HG03460 (cell line): ENCODE data around the gene CD47.

Experiments used
- ATAC-seq: cut with Tn5 transposase; IDR thresholded peaks from one replicate; pipeline ENCODE4 v1.9.1; 2021; ENCODE audit not compliant: unreplicated experiment

CD47 gene

GRCh38 chr3:108092501-108092900, 1.7 kb upstream of the CD47 start:
- ATAC-seq: no peak

DNA sequence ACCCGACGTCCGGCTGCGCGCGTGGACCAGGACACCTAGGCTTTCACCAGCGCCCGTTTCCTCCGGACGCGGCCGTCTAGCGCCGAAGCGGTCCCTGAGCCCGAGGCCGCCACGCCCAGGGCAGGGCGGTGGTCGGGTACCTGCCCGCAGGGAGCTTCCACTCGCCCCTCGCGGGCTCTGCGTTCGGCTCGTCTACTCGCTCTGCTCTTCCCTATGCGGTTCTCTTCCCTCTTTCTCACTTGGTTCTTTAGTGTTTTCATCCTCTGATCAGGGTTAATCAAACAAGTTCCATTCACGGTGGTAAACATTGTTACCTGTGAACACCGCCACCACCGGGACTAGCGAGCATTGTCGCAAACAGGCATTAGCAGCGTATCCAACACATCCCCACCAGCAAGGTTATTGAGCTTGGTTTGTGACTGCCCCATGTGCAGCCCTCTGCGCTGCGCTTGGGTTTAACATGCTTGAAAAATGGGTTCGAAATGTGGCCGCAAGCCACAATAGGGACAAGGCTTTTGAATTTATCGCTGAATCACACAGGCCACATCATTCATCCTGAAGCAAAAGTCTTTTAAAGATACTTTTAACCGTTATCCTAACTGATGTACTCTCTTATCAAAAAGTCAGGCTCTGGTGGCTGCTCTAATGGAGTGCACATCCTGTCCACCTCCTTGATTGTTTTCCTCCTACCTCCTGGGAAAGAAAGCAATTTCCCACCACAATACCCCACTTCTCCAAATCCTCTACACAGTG, 843 bp upstream of the CD47 start:
- peak; percentile 0 for ATAC-seq

GRCh38 chr3:108090049-108090700, 656 bp downstream of the CD47 start:
- ATAC-seq: peak; percentile 14

GRCh38 chr3:108089579-108089978, 1.3 kb downstream of the CD47 start:
- no peak for ATAC-seq

DNA sequence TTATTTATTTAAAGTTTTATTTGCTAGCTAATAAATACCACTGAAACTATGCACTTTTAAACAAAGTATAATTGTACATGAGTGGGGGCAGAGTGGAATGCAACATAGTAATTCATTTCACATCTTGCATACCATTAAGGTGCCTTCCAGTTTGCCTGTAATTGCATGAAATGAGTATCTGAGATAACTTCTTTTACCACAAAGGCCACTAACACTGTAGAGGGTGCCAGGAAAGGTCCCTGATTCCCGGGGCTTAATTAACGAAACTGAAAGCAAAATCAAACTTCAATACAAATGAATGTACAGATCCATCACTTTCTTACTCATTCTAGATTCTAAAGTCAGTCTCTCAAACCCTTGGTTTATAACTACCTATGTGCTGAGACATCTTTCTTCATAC, 2.1 kb downstream of the CD47 start:
- ATAC-seq: peak; percentile 36

- ATAC-seq: no peak
Observed at GRCh38 chr3:108088146-108088545, 2.7 kb downstream of the CD47 start.

DNA sequence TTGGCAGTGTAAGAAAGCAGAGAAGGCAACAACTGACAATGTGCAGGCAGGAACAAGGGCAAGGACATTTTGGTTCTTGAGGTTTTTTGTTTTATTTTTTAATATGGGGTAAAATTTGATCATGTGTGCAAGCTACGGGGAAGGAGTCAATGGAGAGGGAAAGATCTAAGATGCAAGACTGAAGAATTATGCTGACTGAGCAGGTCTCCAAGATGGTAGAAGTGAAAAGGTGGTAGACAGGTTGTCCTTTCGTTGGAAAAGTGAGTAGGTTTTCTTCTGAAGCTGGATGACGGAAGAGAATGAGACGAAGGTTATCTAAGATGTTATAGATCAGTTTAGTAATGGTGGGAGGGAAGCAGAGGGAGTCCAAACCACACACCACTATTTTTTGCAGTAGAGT, 4.2 kb downstream of the CD47 start:
- no peak for ATAC-seq

GRCh38 chr3:108085810-108086350, 5.0 kb downstream of the CD47 start:
- no peak for ATAC-seq

GRCh38 chr3:108085370-108085769, 5.5 kb downstream of the CD47 start:
- no peak for ATAC-seq

- ATAC-seq: no peak
Observed at GRCh38 chr3:108079877-108080276, 11.0 kb downstream of the CD47 start.

GRCh38 chr3:108079043-108079442, 11.8 kb downstream of the CD47 start:
- ATAC-seq: no peak

DNA sequence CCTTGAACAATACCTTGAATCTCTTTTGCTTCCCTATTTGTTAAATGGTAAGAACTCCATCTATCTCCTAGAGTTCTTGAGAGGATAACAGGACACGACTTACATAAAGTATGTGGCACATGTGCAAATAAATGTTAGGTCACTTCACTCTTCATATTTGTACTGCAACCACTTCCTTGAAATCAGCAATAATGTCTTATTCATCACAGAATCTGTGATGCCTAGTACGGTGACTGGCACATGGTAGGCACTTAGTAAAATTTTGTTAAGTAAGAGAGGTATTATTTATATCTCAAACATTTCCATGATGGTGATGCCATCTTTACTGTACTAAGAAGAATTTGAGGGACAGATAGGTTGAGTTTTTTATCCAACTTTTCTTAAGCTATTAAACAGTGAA, 14.3 kb downstream of the CD47 start:
- ATAC-seq: no peak

DNA sequence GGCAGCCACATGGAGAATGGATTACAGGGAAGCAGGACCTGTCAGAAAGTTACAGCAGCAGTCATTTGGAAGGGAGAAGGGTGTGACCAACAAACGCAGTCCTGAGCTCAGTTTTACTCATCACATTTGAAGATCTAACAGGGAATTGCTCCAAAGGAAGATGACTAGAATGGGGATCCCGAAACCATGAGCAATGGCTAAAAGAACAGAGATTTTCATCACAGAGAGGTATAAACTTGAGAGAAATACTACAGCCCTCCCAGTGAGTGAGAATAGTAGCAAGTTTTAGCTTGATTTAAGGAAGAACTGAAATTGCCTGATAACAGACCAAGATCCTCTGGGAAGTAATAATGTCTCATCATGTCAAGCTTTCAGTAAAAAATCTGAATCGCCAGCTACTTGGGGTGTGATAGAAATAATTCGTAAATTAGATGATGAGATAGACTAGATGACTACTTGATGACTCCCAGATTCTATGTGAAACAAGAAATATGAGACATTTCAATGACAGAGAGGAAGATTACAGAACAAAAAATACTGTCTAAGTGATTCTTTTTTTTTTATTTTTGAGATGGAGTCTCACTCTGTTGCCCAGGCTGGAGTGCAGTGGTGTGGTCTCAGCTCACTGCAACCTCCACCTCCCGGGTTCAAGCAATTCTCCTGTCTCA, 16.9 kb downstream of the CD47 start:
- ATAC-seq: no peak

GRCh38 chr3:108071368-108071767, 19.5 kb downstream of the CD47 start:
- ATAC-seq: no peak

GRCh38 chr3:108070356-108070755, 20.5 kb downstream of the CD47 start:
- ATAC-seq: no peak

DNA sequence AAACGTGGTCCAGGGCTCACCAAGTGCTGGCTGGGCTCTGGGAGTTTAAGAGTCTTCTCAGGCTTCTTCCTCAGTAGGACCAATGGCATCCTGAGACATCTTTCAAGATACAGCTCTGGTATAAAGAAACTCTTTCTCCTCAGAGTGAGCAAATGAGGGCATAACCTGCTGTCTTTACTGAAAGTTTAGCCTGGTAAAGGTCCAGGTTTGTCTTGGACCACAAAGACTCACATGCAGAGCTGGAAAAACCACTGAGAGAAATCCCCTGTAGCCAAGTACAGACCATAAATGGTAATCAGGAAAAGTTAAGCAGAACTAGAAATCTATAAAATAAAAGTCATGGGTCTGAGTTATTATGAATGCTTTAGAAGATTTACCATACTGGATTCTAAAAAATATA, 23.1 kb downstream of the CD47 start:
- no peak for ATAC-seq

DNA sequence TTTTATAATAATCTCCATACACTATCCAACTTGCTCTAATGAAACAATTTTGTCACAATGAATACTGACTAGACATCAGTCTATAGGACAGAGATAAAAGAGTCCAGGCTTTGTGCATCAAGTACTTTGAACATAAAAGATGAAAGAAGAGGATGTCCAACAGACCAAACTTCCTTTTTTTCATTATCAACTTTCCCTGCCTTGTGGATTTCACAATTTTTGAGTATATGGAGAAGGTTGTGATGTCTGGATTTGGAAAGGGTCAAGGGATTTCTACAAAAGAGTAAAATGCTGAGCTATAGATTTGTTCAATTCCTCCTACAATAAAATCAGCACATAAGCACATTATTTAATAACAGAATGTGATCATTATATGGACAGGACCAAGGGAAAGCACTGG, 25.7 kb downstream of the CD47 start:
- no peak for ATAC-seq

DNA sequence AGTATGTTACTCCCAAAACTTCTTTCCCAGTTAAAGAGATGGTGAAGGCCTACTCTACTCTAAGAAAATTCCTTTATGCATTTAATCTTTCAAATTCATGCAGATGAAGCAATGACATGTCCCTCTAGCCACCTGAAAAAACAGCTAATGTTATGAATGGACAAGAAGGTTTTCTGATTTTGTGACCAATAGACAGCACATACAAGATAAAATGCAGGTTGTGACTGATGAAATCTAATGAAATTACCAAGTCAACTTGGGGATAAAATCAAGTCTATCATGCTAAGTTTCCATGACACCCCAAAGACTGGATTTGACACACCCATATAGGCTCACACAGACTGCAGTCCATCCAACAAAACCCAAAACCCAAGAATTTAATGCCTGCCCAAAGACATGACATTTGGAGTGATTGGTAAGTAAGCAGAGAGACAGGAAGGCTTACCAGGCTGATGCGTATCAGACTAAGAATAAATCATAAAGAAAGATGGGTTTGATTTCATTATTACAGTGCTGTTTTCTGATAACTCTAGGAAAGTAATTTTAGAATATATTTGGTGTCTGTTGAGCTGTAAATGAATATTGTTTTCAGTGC, 26.4 kb downstream of the CD47 start:
- no peak for ATAC-seq

- peak; percentile 64 for ATAC-seq
Observed at GRCh38 chr3:108062051-108062450, 28.8 kb downstream of the CD47 start.

GRCh38 chr3:108060331-108060730, 30.5 kb downstream of the CD47 start:
- ATAC-seq: no peak

- no peak for ATAC-seq
Observed at GRCh38 chr3:108055931-108056330, 34.9 kb downstream of the CD47 start.

DNA sequence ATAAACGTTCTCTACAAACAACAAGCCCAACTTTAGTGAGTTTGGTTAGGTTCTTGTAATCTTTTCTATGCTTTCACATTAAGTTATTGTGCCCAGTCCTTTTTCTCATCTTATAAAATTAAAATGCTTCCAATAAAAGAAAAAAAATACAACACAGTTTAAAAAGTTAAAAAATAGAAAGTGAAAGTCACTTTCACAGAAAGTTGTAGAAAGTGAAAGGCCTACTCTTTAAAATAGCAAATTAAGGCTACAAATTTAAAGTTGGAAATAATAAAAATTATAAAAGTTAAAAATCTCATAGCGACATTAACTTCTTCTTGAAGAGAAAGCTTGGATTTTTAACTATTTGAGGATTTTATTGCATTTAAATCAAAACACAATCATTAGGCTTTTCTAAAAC, 35.9 kb downstream of the CD47 start:
- no peak for ATAC-seq
